GM21717 (cell line): ENCODE results near the gene NRCAM.

Experiments
- ATAC-seq: cut with Tn5 transposase; IDR thresholded peaks from one replicate; pipeline ENCODE4 v1.9.1; 2021; ENCODE audit warnings: mild to moderate bottlenecking, moderate library complexity; ENCODE audit not compliant: unreplicated experiment

Gene NRCAM

GRCh38 chr7:108104324-108104723, 351.9 kb downstream of the NRCAM start:
- no peak for ATAC-seq

GRCh38 chr7:108103558-108104298, 352.5 kb downstream of the NRCAM start:
- no peak for ATAC-seq

DNA sequence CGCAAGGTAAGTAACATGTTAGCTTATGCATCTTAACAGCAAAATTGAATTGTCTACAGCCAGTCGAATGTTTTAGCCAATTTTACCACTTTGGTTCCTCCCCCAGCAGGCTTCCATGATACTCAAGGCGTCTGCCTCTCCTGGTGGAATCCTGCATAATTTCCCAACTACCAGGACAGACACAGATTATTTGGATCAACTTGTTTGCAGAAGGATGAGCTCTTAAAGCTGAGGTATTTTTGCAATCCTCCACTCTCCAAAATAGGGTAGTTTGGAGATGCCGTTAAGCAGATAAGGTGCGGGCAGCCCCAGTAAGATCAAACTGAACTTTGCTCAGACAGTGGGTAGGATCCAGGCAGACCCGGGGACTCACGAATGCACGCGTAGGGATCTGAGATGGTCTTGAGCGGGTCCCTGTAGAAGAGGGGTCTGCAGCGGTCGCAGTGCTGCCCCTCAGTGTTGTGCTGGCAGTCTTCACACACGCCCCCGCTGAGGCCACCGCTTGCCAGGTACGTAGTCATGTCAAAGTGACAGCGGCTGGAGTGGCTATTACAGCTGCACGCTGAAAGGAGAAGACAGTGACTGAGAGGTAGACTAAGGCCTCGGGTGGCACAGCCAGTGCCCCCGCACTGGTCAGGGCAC, 353.4 kb downstream of the NRCAM start:
- no peak for ATAC-seq

DNA sequence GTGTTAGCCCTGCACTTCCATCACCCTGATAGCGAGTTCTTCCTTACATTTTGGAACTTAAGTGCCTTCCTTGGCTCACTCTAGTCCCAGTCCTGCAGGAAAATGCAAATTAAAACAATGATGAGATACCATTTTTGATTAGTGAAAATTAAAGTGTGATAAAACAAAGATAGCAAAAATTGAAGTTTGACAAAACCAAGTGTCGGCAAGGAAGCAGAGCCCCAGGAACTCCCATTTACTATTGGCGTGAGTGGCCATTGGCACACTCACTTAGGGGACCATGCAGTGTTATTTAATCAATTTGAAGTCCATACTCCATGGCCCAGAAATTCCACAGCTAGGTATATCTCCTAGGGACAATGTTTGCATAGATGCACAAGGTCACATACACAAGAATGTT, 354.5 kb downstream of the NRCAM start:
- ATAC-seq = no peak

GRCh38 chr7:108099713-108100112, 356.5 kb downstream of the NRCAM start:
- ATAC-seq = no peak

- no peak for ATAC-seq
Measured at GRCh38 chr7:108097703-108098102, 358.5 kb downstream of the NRCAM start.
